Dedifferentiated amniotic fluid mesenchymal stem cell (primary cell): Measurements from ENCODE around the gene ZNF516.

Experiments
- DNase-seq: peaks from one replicate; pipeline ENCODE4 v3.0.0-alpha.2; 2016; ENCODE audit errors: extremely low spot score

ZNF516 gene

GRCh38 chr18:76380791-76381405 is 114.1 kb downstream of the ZNF516 start:
- DNase-seq = no peak

DNA sequence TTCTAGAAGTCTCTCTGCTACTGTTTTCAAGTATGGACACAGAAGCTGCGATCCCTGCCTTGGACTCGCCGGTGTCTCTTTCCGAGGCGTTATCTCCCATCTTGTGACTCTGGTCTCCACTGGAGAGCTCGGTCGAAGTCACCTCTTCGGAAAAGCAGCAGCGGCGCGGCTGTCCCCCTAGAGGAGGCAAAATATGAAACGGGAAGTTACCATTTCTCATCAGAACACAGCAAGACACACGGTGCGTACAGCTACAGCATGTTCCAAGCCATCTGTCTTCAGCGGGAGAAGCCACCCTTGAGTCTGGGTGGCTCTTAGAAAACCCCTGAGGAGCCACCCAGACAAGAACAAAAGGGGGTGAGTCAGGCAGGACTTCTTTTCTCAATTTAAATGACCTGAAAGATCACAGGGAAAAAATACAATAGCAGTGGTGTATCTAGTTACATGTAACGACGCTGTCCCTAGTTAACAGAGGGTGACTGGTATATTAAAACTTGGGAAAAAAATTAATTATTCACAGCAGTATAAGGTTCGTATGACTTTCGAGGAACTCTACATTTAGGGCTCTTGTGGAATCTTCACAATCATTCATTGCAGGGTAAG is 114.8 kb downstream of the ZNF516 start:
- DNase-seq = no peak

- DNase-seq = no peak
Observed at GRCh38 chr18:76379226-76380126, 115.6 kb downstream of the ZNF516 start.

DNA sequence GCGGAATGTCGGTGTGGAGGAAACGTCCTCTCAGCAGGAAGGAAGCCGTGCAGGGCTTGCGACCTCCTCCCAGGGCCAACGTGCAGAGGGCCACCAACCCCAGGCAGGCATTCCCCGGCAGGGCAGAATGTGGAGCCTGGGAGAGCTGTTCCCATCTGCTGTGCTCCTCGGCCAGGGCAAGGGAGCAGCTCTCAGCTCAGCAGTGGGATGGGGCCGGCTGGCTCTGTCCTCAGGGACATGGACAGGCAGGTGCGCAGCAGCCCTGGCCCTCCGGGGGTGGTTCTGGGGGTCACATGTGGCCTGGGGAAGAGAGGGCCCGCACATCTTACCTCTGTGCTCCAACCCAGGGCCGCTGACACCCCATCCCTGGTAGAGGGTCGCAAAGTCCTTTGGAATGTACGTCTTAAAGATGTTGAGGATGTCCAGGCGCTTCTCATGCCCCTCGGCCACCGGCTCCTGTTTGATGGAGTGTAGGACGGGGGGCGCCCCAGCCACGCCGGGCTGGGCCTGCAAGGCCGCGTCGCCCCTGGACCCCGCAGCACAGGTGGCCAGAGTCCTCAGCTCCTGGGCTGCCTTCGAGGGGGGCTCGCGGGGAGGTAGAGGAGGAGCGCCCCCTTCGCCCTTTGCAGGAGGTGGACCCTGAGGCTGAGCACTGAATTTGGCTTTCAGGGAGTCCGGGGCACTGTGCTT is 116.4 kb downstream of the ZNF516 start:
- no peak for DNase-seq

DNA sequence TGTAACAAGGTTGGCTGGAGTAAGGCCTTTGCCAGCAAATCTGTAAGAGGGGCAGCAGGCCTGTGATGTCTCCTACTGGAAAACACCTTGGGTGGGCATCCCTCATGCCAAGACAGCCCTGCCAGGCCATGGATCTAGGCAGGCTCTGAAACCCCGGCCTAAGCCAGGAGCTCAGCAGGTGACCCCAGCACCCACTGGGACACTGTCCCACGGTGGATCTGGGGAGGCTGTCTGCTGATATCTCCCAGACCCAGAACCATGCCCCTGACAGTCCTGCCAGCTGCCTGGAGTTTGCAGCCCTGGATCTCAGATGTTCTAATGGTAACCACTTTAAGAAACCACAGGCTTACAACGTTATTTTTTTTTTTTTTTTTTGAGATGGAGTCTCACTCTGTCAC is 117.7 kb downstream of the ZNF516 start:
- no peak for DNase-seq

DNA sequence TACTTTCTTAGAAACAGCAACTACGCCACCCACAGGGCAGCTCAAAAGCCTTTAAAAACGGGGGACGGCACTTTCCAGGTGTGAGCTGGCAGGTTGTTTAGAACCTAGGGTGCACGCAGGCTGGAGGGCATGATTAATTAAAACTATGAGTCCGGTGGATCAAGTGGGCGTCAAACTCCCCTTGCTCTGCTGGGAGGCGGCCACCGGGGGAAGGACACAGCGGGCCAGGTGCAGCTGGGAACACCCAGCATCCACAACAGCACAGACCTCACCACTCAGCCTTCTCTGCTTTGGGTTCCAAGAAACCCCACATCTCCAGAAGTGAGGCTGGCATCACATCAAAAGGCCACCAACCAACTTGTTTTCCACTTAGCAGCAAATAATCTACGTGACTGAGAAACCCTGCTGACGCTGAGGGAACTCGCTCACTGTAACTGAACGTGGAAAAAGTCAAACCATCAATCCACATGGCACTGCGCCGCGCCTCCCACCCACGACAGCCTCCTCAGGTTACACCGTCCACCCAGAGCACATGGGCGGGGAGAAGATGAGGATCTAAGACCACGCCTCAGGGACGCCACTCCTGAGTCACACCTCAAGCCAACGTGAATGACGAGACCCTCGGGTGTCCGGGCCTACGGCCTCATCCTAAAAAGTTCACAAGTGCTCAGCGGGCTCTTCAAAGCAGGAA is 118.2 kb downstream of the ZNF516 start:
- DNase-seq = no peak

DNA sequence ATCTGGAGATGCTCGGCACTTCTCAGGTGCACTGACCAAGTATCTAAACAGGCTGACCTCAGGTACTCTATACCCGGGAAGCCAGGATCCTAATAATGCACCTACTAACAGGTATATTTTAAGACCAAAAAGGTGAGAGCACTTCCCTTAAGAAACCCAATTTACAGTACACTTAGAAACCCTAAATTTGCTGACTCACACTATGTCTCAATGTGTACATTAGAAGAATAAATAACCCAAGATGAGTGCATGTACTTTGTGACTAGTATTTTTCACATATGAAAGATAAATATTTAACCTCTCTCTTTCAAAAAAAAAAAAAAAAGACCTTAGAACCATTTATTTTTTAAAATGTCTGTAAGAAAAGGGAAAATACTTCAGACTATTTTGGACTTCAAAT is 118.8 kb downstream of the ZNF516 start:
- DNase-seq = no peak

- DNase-seq = no peak
Observed at GRCh38 chr18:76374330-76375281, 120.4 kb downstream of the ZNF516 start.

DNA sequence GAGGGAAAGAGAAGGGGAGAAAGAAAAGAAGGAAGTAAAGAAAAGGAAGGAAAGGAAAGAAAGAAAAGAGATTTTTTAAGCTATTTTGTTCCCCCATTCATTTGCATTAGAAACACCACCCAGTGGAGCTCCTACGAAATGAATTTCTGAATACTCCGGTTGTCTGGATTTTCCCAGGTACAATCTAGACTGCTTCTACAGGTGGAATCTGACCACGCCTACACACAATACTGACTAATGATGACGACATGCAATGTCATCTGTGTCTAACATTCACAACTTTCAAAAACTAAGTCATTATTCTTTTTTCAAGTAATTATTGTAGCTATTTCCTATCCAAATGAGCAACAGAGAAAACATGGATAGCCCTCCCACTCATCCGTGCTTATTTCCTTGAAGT is 121.7 kb downstream of the ZNF516 start:
- DNase-seq = no peak

DNA sequence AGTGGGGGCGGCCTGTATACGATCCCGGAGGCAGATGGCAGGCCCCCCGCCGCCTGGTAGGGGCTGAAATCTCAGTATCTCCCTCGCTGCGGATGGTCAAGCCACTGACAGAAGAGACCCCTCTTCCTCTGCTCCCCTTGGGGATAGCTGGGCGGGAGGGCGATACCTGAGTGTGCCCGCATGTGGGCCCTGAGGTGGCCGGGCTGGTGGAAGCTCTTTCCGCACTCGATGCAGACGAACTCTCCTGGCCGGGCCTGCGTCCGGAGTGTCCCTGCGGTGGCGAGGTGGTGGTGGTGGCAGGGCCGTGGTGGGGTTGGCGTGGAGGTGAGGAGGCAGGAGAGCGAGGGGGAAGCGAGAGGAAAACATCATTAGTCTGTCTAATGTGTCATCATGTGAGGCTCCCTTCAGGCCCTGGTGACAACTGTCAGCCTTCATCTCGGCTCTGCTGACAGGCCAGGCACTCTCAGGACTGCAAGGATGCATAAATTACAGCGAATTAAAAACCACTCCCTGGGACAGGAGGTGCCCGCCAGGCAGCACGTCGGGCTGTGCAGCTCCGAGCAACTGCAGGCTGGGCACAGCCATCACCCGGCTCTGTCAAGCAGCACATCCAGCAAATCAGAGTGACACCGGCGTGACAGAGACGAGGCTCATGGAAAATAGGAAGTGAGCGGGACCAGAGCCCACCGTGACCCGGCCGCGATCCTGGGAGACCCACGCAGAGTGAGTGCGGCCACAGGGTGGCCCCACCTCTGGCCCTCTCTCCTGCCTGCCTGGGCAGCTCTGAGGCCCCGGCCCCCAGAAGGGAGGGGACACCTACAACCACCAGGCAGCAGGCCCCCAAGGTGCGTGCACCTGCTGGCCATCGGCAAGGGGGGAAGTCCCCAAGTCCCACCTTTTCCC is 123.5 kb downstream of the ZNF516 start:
- DNase-seq = no peak

GRCh38 chr18:76370686-76371085 is 124.4 kb downstream of the ZNF516 start:
- no peak for DNase-seq

DNA sequence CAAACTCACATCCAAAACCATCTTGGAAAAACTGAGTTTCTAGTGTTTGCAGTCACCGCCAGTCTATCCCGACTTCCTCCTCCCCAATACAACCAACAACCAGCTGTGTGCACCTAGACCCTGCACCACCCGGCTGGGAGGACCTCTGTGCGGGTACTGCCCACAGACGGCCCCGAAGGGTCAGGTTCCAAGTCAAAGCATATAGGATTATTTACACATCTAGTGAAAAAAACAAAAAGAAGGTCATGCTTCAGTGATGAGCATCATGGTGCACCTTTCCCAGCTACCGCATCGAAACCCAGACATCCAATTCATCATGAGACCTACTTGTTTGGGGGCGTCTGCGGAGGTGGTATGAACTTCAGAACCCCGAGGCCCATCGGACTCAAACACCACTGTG is 124.8 kb downstream of the ZNF516 start:
- DNase-seq = no peak

GRCh38 chr18:76369791-76370190 is 125.3 kb downstream of the ZNF516 start:
- DNase-seq = no peak

GRCh38 chr18:76368976-76369375 is 126.1 kb downstream of the ZNF516 start:
- no peak for DNase-seq

DNA sequence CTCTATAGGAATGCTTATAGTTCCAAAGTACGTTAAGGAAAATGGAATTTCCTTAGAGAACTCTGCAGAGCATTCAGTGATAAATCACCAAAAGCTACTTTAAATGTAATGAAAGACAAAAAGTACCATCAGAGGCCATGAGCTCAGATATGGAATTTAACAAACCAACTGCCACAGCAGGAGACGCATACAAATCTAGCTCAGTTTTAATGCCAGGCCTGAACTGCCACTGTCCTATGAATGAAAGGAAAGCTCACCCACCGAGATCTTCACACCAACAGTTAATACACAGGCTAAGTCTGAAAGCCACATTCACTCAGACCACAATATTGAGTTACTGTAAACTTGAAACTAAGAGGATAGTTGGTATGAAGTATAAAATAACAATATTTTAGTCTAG is 126.8 kb downstream of the ZNF516 start:
- DNase-seq = no peak

GRCh38 chr18:76367168-76368125 is 127.6 kb downstream of the ZNF516 start:
- no peak for DNase-seq

GRCh38 chr18:76365561-76365960 is 129.5 kb downstream of the ZNF516 start:
- DNase-seq = no peak
